Stimulated activated CD8-positive, alpha-beta memory T cell treated with anti-CD3 and anti-CD28 coated beads, Interleukin-15, amount 100 ng/mL, for 4 hours (primary cell): ENCODE measurements around the gene IL18R1.

Experiments
- DNase-seq, 2 donors: peaks; one replicate each; pipeline ENCODE4 v3.0.0-alpha.2; 2020; ENCODE audit warnings: low read depth in 2 of 2

The IL18R1 gene

DNA sequence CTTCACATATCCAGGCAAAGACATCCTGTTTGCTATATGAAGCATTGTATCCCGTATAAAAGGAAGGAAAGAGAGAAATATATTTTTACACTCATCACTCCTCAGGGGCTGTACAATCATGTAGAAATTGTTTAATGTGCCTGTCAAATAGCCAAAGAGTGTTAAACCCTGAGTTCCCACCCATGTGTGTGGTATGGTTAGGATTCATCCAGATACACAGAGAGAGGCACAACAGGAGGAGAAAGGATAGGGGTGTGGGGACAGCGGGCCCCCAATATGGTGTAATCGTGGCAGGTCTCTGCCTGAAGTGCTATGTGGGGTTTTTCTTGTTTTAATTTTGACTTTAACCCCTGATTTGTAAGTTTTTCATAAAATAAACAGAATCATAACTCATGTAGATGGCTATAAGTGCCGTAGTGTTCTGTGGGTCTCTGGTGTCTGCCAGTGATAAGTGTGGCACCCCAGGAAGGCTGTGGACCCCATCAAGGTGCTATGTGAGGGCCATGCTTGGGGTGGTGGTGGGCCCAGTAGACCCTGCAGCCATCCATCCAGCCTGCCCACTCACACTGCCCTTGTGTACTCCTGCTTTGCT is 10.2 kb upstream of the IL18R1 start:
- DNase-seq = no peak

DNA sequence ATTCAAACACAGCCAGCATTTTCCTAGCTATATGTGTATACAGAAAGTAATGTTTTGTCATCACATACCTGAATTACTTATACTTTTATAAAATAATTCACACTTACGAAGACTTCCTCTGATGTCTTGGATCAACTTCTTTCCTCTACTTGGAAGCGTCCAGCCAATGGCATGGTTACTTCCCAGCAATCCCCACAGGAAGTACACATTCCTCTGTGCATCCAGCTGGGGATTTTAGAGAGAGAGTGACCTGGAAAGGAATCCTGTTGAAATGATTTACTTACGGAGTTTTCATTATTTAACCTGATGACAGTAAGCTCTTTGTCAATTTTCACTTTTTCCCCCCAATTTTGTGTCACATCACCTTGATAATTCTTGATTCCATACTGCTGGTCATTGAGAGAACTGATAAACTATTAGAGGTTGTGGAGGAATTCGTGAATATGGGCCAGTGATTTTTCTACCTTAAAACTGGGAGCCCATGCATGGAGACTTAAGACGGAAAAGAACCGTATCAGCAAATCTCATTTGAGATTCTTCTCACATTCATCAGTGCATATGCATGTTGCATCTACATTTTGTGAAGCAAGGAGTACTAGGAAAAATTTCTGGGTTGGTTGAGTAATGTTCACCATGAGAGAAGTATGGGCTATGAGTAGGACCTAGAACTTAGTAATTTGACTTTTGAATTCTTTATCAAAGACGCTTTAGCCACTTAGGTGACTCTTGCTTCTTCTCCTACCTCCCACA is 9.0 kb upstream of the IL18R1 start:
- DNase-seq = no peak

DNA sequence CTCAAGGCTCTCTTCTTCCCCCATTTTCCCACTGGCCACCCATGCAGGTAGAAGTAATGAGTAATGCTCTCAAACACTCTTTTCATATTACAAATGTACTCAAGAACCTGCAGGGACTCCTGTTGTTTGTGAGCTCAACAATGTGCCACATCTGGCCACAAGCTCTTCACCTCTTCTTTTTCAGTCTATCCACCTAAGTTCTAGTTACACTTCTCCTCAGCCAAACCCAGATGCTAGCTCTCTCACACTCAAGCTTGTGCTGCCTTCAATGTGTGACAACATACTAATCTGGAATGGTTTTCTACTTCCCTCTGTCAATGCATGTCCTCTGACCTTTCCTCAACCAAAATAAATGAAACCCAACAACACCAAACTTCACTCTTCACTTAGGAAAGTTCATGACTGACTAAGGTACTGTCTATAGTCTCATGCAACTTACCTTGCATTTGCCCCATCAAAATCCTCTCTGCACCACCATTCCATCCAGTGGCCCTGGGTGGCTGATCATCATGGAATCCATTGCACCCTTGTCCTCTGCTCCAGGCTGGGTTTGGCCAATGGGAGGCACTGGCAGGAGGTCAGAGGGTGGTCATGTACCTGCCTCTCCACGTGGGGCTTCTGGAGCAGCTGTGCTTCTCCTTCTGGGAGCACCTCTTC is 5.3 kb upstream of the IL18R1 start:
- DNase-seq = no peak

DNA sequence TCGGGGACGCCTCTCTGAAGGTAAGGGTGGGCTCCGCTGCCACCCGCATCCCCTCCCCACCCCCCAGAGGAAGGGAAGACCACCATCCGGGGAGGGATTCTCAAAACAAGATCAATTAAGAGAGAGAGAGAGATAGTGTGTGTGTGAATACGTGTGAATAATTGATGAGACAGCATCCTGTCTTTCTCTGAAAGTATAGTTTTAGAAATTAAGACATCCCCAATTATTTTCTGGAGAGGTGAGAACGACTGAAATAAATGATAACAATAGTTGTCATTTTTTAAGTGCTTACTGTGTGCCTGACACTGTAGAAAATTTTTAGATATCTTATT is 751 bp downstream of the IL18R1 start:
- DNase-seq = no peak

DNA sequence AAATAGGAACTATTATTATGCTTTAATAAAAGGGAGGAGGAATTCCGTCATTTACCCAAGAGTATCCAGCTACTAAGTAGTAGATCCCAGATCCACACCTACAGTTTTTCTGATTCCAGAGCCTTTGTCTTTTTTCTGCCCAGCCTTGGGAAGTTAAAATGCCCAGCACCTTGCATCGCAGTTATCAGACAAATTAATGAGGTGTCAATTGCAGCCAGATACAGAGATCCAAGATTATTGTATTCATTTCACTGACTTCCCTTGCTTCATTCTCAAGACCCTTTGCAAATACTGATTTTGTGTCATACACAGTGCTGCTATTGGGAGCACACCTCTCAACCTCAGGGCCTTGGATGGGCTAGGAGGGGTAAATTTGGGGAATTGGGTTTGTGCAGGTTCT is 1.1 kb downstream of the IL18R1 start:
- no peak for DNase-seq

DNA sequence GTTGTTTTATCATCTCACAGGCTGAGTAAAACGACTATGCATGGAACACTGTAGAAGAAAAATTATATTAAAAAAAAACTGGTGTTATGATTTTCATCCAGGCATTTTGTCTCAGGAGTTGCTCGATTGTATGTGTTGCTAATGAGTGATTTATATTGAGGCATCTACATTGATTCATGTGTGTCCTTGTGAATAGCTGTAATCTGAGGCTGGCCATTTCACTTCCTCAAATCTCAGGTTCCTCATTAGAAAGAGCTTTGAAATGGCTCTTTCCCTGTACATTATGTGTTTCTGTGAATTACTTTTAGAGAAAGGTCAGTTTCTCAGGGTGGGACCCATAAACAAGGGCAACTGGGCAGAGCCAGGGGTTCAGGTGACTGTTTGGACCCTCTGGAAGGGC is 2.3 kb downstream of the IL18R1 start:
- DNase-seq = no peak

DNA sequence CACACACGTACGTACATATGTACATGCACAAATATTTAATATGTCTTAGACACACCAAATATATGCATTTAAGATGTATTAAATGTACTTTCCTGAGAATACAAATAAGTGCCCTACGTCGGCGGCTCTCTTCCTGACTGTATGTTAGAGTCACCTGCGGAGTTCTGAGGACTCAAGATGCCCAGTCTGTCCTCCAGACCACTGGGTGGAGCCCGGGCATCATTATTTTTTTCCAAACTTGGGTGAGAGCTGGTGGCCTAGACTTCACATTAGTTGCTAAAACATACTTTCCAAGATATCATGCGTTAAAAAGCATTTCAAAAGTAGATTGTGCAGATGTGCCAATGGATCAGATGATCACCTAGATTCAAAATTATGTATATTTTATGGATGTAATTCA is 2.9 kb downstream of the IL18R1 start:
- no peak for DNase-seq

DNA sequence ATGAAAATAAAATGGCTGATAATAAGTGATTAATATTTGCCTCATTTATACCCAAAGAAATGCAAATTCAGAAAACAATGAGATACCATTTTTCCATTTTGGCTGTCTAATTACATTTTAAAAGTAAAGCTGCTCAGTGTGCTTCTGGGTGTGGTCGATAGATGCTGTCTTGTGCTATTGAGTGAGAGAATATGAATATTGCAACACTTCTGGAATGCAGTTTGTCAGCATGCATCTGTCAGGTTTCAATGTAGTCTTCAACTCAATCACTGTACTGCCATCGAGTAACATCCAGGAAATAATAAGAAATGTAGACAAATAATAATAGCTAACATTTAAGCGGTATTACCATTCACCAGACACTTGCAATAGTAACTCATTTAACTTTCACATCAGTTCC is 3.9 kb downstream of the IL18R1 start:
- no peak for DNase-seq

DNA sequence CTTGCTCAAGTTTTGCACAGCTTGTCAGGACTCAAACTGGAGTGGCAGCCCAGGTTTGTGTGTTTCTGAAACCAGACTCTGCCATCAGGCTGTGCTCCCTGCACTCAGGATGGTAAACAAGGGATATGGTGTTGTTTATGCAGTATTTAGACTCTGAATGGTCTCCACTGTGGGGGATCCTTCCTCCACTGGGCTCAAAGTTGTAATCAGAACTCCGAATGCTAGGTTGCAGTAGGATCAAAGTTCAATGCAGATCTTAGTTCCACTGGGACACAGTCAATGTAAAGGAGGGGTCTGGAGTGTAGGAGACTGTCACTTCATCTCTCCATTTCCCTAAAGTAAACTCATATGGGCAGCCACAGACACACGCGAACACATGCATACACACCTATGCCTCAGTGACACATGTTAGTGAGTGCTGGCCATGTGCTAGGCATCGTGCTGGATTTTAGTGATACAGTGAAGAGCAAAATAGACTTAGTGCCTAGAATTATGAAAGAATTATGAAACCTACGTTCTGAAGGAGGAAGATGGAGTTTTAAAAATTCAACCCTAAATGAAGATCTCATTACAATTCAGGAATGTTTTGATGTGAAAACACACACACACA is 6.1 kb downstream of the IL18R1 start:
- no peak for DNase-seq

DNA sequence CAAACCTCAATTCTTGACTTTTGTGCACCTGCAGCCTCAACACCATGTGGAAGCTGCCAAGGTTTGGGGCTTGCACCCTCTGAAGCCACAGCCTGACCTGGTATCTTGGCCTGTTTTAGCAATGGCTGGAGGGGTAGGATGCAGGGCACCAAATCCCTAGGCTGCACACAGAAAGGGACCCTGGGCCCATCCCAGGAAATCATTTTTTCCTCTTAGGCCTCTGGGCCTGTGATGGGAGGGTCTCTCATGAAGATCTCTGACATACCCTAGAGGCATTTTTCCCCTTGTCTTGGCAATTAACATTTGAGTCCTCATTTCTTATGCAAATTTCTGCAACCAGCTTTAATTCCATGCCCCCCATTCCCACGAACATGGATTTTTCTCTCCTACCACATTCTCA is 10.2 kb downstream of the IL18R1 start:
- DNase-seq = no peak

DNA sequence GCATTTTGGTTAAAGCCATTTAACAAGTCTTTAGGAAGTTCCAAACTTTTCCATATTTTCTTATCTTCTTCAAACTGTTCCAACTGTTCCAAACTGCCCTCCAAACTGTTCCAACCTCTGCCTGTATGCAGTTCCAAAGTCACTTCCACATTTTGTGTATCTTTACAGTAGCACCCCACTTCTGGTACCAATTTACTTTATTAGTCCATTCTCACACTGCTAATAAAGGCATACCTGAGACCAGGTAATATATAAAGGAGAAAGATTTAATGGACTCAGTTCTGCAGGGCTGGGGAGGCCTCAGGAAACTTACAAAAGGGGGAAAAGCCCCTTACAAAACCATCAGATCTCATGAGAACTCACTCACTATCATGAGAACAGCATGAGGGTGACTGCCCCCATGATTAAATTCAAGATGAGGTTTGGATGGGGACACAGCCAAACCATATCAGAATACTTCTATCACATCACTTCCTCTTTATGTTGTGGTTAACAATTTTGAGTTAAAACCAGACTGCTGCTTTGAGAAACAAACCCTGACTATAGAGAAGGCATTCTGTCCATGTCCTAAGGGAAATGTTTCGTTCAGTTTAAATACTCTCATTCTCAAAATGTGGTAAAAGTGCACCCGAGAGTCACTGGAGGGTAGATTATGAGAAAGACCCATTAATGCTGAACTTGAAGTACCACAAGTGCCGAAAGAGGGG is 11.0 kb downstream of the IL18R1 start:
- no peak for DNase-seq

DNA sequence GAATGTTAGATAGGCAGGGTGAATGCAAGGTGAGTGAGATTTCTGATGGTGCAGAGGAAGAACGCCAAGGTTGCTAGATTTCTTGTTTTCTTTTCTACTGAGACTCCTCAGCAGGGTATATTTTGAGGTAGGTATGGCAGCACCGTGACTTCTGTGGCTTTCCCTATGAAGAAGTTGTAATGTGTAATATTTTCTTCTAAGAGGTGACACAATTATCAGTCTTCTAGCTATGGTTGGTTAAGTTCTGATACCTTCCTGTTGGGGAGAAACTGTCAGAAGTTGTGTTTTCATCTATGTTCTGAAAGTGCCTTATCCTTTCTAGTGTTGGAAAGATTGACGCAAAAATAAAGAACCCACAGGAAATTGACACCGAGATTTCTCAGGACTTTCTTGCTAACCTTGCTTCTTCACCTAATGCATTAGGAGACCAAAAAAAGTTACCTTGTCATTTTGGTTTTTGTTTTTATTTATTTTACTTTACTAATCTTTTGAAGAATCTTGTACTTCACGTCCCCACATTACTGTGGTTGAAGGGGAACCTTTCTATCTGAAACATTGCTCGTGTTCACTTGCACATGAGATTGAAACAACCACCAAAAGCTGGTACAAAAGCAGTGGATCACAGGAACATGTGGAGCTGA is 11.9 kb downstream of the IL18R1 start:
- DNase-seq = no peak

DNA sequence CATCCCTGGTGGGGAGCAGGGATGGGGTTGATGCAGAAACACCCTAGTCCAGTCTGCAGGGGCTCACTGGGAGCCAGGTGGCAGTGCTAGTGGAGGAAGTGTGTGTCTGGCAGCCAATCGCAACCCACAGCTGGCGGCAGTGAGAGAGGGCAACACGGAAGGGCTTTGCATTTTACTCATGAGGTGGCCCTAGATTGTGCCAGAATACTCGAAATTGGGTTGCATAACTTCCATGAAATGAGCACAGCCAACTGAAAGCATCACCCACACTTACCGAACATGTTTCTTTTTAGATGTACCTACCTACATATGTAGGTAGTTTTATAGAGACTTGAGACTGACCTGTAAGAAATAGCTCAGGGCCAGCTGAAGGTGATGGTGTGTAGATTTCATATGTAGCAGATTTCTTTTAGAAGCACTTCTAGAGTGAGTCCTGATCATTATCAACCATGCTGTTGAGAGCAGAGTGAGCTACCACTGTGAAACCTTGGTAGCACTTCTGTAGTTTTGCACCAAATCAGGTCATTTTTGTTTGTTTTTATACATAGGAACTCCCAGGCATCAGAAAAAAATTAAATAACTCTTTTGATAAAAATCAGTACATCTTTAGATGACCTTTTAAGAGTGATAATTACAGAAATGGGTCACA is 13.0 kb downstream of the IL18R1 start:
- DNase-seq = no peak

DNA sequence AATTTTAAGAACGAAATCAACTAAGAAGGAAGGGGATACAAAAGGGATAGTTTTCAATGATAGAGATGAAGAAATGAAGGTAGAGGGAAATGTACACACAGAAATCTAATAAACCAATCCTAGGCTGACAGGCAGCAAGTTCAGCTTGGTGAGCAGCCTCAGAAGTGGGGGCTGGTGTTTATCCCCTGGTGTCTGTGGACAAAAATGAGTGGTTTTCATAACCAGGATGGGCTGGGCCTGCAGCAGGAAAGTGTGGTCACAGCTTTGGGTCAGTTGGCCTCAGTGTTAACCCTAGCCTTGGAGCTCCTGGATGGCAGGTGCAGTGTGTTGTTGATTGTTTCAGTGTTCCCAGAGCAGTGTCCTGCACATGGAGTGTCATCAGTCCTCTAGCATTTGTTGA is 14.3 kb downstream of the IL18R1 start:
- no peak for DNase-seq

DNA sequence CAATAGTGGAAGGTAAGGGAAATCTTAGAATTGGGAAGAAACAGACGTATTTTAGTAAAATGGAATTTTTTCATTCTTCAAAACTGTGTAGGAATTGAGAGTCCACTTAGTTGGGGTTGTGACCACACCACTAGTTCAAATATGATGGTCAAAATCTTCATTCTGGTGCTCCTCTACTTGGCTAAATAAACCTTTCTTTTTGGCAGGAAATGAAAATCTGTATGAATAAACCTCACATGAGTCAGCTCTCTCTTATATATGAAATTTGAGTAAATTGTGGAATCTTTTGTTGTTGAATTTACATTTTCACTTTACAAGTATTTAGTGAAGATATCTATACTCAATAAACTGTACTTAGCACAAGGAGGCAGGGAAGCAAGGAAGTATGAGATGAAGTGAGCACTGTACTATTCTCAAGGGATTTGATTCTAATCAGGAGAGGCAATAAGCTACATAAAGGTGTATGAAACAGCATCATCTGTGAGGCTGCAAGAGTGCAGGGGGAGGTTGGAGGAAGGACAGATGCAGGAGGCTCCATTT is 20.5 kb downstream of the IL18R1 start:
- DNase-seq = no peak

DNA sequence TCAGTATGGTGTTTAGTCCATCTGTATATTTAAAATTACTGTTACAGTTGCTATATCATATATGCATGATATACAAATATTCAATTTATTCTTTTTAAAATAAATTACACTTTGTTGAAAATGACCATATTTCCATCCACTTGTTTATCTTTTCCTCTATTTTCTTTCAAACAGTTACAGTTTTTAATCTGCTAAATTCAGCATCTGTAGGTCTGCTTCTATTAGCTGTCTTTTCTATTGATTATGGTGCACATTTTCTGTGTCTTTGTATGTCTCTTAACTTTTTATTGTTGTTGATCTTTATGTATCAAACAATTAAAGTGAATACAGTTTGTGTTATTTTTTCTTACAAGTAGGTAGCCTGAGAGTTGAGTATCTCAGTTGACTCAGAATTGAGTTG is 28.1 kb downstream of the IL18R1 start:
- DNase-seq = no peak

DNA sequence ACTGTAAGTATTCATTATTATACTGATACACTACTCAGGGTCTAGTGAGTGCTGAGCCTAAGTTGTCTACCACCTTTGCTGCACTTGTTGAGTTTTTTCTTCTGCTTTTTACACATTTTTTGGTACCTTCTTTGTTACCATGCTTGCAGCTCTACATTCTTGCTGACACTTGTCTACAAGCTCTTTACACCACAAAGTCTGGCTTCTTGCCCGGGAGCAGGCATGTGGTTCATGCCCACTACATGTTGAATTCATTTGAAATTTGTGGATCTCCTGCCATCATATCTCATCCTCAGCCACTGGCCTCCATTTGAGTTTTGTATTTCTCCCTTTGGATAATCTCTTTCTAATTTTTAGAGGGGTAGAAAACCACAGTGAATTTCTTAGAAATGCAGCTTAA is 29.9 kb downstream of the IL18R1 start:
- DNase-seq = no peak

DNA sequence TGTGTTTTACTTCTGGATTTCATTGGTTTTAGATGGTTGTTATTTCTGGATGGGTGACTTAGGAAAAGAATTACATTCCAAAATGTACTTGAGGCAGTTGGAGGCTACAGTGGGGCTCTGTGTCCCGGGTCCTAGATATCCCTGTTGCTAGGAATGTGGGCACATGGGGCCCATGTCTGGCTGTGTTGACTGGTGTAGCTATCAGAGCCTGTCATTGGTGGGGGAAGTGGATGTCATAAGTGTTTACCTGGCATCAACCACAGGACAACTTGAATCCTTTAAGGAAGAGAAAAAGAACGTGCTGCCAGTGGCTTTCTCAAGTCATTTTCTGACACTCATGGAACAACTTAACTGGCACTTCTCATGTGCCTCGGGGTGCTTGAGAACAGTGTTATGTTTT is 30.4 kb downstream of the IL18R1 start:
- no peak for DNase-seq

DNA sequence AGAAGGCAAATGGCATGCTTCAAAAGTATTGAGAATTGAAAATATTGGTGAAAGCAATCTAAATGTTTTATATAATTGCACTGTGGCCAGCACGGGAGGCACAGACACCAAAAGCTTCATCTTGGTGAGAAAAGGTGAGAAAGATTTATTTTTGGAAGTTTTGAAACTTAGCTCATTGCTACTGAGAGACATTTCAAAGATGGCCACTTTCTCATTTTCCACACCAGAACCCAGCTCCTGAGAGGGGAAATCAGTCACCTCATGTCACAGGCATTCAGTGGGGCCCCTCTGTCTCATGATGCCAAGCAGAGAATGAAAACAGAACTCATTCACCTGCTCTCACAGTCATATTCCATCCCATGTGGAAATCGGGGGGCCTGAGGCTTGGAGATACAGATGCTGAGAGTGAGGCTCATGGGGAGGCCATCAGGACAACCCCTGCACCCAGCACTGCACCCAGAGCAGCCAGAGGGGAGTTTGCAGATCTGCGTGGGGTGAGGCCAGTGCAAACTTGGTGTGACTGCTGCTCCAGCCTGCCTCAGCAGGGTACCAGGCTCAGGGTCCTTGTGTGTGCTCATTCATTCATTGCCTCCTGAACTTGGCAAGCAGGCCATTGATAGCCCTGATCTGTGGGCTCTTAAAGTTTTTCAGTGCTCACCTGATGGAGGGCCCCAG is 31.4 kb downstream of the IL18R1 start:
- DNase-seq = no peak

DNA sequence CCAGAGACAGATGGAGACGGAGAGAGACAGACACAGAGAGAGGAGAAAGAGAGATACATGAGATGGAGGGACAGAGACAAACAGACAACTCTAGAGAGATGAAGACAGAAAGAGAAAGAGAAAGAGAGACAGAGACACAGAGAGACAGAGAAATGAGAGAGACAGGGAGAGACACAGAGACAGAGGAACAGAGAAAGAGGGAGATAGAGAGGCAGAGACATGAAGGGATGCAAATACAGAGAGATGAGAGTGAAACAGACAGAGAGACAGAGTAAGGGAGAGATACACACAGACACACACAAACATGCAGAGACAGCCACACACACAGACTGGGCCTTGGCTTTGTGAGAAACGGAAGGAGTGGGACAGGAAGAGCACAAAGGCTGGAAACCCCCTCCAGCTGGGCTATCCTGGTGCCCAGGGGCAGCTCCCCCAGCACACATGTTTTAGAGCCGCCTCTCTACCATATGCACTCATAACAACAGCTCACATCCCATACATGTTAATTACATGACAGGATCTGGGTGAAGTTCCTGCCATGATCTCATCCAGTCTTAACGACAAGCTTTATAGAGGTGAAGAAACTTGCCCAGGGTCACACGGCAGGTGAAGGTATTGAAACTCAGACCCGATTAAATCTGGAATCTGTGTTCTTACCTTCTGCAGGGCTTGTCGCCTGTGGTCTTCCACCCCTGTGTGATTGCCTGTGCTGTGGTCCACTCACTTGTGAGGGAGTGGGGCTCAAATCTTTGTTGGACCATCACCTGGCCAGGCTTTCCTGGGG is 32.4 kb downstream of the IL18R1 start:
- DNase-seq = no peak
